GM10266 (cell line): ENCODE measurements around the gene CXXC5.
A peak's percentile ranks its signal among the peaks of the same experiment; 100 is the strongest.
"Not testable (repeated sequence)": the region's sequence is repeated elsewhere in the genome, so short reads cannot be mapped to it uniquely, and the experiment has no call there.

Source experiments
- DNase-seq: peaks from one replicate; pipeline ENCODE4 v3.0.0; 2012; ENCODE audit errors: extremely low spot score
- TF ChIP-seq, protein P1 (sequence below): IDR thresholded peaks from 2 replicates; pipeline ENCODE4 v1.5.1; 2012; ENCODE audit warnings: mild to moderate bottlenecking, low read depth; ENCODE audit not compliant: control insufficient read depth, insufficient read depth; ENCODE audit errors: missing control alignments

CXXC5 gene

DNA sequence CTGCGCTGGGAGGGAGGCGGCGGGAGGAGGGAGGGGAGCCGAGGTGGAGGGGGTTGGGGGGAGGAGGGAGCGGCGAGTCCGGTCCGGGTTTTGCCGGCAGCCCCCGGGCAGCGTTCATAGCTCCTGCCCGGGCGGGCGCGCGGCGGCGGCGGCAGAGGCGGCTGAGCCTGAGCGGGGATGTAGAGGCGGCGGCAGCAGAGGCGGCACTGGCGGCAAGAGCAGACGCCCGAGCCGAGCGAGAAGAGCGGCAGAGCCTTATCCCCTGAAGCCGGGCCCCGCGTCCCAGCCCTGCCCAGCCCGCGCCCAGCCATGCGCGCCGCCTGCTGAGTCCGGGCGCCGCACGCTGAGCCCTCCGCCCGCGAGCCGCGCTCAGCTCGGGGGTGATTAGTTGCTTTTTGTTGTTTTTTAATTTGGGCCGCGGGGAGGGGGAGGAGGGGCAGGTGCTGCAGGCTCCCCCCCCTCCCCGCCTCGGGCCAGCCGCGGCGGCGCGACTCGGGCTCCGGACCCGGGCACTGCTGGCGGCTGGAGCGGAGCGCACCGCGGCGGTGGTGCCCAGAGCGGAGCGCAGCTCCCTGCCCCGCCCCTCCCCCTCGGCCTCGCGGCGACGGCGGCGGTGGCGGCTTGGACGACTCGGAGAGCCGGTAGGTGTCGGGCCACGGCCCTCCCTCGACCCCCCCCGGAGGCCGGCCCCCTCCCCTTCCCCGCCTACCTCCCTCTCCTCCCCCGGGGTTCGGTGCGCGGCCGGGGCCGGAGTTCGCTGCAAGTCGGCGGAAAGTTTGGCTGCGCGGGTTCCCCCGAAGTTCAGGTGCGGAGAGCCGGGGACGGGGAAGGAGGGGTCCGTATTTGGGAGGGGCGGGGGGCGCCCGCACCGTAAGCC, at the start of gene CXXC5:
TSS of gene CXXC5 (plus strand) at position 145 of the 877 bp plus-strand sequence. CDS start 32,175 bp downstream, outside the sequence.
- TF ChIP-seq, protein P1, sequence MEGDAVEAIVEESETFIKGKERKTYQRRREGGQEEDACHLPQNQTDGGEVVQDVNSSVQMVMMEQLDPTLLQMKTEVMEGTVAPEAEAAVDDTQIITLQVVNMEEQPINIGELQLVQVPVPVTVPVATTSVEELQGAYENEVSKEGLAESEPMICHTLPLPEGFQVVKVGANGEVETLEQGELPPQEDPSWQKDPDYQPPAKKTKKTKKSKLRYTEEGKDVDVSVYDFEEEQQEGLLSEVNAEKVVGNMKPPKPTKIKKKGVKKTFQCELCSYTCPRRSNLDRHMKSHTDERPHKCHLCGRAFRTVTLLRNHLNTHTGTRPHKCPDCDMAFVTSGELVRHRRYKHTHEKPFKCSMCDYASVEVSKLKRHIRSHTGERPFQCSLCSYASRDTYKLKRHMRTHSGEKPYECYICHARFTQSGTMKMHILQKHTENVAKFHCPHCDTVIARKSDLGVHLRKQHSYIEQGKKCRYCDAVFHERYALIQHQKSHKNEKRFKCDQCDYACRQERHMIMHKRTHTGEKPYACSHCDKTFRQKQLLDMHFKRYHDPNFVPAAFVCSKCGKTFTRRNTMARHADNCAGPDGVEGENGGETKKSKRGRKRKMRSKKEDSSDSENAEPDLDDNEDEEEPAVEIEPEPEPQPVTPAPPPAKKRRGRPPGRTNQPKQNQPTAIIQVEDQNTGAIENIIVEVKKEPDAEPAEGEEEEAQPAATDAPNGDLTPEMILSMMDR: no peak
- peak; percentile 89 for DNase-seq

DNA sequence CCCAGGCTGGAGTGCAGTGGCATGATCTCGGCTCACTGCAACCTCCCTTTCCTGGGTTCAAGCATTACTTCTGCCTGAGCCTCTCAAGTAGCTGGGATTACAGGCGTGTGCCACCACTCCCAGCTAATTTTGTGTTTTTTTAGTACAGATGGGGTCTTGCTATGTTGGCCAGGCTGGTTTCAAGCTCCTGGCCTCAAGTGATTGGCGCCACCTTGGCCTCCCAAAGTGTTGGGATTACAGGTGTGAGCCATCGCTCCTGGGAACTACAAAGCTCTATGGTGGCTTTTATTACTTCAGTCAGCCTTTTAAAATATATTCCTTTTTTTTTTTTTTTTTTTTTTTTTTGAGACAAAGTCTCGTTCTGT, 49.6 kb upstream of the CXXC5 start:
- DNase-seq: not testable (repeated sequence)

DNA sequence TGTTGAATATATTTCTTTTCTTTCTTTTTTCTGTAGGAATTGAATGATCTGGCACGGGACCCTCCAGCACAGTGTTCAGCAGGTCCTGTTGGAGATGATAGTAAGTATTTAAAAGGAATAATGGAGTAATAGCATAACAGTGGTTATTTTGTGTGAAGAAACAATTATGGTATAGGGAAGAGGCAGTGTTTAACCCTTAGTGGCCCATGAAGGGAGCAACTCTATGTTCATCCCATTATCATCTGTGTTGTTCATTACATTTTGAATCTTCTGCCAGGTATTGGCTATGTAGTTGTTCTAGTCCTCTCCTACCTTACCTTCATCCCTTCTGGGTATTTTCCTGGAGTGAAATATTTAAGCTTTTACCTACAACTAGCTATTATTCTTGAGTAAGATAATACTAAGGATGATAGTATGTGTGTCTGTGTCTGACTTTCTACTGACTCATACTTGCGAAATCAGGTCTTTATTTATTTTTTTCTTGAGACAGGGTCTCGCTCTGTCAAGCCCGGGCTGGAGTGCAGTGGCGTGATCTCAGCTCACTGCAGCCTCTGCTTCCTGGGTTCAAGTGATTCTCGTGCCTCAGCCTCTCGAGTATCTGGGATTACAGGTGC, 47.7 kb upstream of the CXXC5 start:
- TF ChIP-seq, protein P1: no peak
- DNase-seq: no peak

DNA sequence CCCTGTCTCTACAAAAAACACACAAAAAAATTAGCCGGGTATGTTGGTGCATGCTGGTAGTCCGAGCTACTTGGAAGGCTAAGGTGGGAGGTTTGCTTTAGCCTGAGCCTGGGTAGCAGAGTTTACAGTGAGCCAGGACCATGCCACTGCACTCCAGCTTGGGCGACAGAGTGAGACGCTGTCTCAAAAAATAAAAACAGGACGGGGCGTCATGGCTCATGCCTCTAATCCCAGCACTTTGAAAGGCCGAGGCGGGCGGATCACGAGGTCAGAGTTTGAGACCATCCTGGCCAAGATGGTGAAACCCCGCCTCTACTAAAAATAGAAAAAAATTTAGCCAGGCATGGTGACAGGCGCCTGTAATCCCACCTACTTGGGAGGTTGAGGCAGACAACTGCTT, 46.7 kb upstream of the CXXC5 start:
- TF ChIP-seq, protein P1: no peak
- DNase-seq: no peak

DNA sequence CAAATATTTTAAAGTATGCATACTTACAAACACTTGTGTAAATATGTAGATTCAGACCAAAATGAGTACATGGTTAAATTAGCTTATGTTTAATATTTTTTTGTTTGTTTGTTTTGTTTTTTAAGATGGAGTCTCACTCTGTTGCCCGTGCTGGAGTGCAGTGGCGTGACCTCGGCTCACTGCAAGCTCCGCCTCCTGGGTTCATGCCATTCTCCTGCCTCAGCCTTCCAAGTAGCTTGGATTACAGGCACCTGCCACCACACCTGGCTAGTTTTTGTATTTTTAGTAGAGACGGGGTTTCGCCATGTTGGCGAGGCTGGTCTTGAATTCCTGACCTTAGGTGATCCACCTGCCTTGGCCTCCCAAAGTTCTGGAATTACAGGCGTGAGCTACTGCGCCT, 46.2 kb upstream of the CXXC5 start:
- not testable (repeated sequence) for DNase-seq

DNA sequence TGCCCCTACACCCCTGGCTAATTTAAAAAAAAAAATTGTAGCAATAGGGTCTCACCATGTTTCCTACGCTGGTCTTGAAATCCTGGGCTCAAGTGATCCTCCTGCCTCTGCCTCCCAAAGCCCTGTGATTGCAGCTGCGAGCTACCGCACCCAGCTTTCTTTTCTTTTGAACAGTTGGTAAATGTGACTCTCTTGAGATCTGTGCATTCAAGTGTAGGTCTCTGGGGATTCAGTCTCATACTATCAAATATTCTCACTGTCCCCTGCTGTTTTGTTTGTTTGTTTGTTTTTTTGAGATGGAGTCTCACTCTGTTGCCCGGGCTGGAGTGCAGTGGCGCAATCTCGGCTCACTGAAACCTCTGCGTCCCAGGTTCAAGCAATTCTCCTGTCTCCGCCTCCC, 42.3 kb upstream of the CXXC5 start:
- no peak for DNase-seq

DNA sequence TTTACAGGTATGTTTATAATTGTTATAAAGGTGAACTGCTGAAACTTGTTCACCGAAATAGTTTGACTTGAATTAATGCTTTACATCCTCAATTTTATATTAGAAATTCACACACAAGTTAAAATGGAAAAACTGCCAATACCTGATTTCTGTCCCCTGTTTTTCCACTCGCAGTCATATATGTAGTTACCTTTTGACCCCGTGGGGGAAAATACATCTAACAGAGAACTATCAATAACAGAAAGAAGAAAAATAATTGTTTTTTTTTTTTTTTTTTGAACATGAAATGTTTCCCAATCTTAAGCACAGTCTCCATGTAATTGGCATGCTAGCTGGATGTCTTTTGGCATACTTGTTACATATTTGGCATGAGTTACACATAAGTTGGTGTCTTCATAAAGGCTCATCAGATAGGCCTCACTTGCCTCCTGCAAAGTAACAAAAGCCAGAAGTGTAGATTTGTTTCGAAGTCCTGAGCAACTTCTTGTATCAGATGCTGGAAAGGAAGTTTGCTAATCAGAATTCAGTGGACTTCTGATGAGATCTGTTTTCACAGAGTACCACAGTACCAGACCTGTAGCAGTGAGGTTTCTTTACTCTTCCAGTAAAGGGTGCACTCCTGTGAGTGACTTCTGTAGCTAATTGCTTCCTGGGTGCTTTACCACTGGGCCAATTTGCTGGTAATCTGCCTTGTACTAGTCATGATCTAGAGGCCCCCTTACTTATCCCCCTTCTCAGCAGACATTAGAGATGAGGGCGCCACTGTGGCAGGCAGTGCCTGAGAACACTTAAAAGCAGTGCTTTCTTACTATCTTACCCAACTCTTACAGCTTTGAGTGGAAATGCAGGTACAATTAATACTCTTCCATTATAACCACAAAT, 36.2 kb upstream of the CXXC5 start:
- no peak for DNase-seq
- TF ChIP-seq, protein P1: no peak

More for the DNA sequence above, 42.3 kb upstream of the CXXC5 start:
- TF ChIP-seq, protein P1: no peak

DNA sequence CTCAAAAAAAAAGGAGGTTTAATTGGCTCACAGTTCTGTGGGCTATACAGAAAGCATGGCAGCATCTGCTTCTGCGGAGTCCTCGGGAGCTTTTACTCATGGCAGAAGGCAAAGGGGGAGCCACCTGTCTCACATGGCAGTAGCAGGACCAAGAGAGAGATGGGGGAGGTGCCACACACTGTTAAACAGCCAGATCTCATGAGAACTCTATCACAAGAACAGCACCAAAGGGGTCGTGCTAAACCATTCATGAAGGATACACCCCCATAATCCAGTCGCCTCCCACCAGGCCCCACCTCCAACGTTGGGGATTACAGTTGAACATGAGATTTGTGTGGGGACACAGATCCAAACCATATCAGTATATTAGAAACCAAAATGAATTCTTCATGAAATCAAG, 28.3 kb upstream of the CXXC5 start:
- no peak for DNase-seq
- TF ChIP-seq, protein P1: no peak

DNA sequence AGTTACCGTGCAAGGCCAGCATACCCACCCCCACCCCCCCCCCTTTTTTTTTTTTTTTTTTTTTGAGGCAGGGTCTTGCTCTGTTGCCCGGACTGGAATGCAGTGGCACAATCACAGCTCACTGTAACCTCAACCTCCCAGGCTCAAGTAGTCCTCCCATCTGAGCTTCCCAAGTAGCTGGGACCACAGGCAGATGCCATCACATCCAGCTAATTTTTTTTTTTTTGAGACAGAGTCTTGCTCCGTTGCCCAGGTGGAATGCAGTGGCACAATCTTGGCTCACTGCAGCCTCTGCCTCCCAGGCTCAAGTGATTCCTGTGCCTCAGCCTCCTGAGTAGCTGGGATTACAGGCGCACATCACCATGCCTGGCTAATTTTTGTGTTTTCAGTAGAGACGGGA, 22.8 kb upstream of the CXXC5 start:
- DNase-seq: not testable (repeated sequence)
